Large intestine (tissue), 3 donors: ENCODE data around the gene ANO1. TPM values are rescaled to one million over a fixed set of nuclear protein-coding genes. Genes with fewer than 3 reads are reported as not detected.

Experiments
- DNase-seq, 2 donors: peaks; one replicate each; pipeline versions ENCODE4 v3.0.0 to v3.0.0-alpha.2; 2013
- H3K27ac ChIP-seq: one replicate; pipeline ENCODE4 v1.5.1; 2013; ENCODE audit warnings: low read length
- H3K27me3 ChIP-seq: 2 replicates; pipeline ENCODE4 v1.6.1; 2013; ENCODE audit warnings: low read length; ENCODE audit not compliant: control insufficient read depth, insufficient read depth
- H3K36me3 ChIP-seq: 2 replicates; pipeline ENCODE4 v1.6.1; 2013; ENCODE audit warnings: low read length; ENCODE audit not compliant: control insufficient read depth, insufficient read depth
- H3K4me1 ChIP-seq: one replicate; pipeline ENCODE4 v1.6.1; 2013; ENCODE audit warnings: low read length; ENCODE audit not compliant: control insufficient read depth, insufficient read depth
- H3K4me3 ChIP-seq: one replicate; pipeline ENCODE4 v1.5.1; 2013; ENCODE audit warnings: low read length
- H3K9me3 ChIP-seq: one replicate; pipeline ENCODE4 v1.6.1; 2013; ENCODE audit warnings: mild to moderate bottlenecking, low read depth, low read length, moderate library complexity; ENCODE audit not compliant: control insufficient read depth
- WGBS: methylation state at CpG from one replicate; pipeline ENCODE4 v1.1.5; 2013; ENCODE audit warnings: low lambda C conversion rate; ENCODE audit not compliant: insufficient coverage; 5-methylcytosine and 5-hydroxymethylcytosine counted together
- polyA plus RNA-seq: library from polyadenylated mRNA; unstranded; fragments of 120-200 nt; gene quantifications from one replicate; pipeline ENCODE4 v1.2.1, GENCODE V29; 2013

ANO1 gene
- polyA plus RNA-seq, 1 donor = 12.3 TPM

- WGBS = 80% methylated on average over 1 of the region's 25 CpGs
- Histone ChIP-seq H3K27ac (no peak overlapping the region), H3K4me1 (peaks cover 4% of the 10 kb centered on the region), H3K27me3 (peaks cover 34% of the 10 kb centered on the region), H3K4me3 (no peak overlapping the region), H3K9me3 (no peaks in the 10 kb centered on the region), H3K36me3 (no peaks in the 10 kb centered on the region)
- no peak for DNase-seq
Observed at GRCh38 chr11:70065318-70066135, 12.6 kb upstream of the ANO1 start.

DNA sequence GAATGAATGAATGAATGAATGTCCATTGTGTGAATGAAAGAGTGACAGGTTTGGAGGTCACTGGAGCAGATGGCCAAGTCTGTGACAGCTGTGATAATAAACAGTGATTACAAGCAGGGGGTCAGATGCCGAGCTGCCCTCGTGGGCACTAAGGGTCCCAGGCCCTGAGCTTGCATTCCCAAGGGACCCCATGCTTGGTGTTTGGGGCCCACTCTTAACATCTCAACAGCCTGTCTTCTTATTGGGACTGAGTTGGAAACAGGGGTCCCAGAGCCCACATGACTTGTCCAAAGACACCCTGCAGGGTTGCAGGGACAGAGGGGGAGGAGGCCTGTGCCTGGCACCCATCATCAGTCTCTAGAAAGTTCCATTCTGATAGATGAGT lies 12.0 kb upstream of the ANO1 start:
- WGBS = no CpG with 5 or more reads among the region's 2 CpGs
- H3K4me1 ChIP-seq = peaks cover 4% of the 10 kb centered on the region
- no peaks in the 10 kb centered on the region for H3K9me3 ChIP-seq
- no peak for DNase-seq
- H3K27me3 ChIP-seq = peaks cover 36% of the 10 kb centered on the region
- H3K4me3 ChIP-seq = no peak overlapping the region
- no peak overlapping the region for H3K27ac ChIP-seq
- no peaks in the 10 kb centered on the region for H3K36me3 ChIP-seq

DNA sequence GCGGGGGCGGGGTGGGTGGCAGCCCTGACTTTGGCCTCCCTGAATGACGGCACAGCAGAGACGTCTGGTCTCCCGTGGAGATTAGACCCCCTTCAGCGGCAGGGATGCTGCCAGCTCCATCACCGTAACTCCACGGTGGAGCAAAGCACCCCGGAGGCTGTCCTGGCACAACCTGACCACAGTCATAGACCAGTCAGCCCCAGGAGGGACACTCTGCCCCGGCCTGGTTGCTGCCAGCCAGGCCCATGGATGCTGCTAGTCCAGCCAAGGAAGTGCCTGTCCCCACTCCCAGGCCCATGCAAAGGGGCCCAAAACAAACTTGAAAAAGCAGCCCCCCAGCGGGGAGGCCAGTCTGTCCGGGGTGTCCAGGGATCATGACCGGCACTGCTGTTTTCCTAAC lies 11.5 kb upstream of the ANO1 start:
- no CpG with 5 or more reads among the region's 13 CpGs for WGBS
- no peak for DNase-seq
- H3K27me3 ChIP-seq = peaks cover 38% of the 10 kb centered on the region
- H3K4me1 ChIP-seq = peaks cover 4% of the 10 kb centered on the region
- H3K9me3 ChIP-seq = no peaks in the 10 kb centered on the region
- H3K4me3 ChIP-seq = no peak overlapping the region
- H3K36me3 ChIP-seq = no peaks in the 10 kb centered on the region
- H3K27ac ChIP-seq = no peak overlapping the region

DNA sequence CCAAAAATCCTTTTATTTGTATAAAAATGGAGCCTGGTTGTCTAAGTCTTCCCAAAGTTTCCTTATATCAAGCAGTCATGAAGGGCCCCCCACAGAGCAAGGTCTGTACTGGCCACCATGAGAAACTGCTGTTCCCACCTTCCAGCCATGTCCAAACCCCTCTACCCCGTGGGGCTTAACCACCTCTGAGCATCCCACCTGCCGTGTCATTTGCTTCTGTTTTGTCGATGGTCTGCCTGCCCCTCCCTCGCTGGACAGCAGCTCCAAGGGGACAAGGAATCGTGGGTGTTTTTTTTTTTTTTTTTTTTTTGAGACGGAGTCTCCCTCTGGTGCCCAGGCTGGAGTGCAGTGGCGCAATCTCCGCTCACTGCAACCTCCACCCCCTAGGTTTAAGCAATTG lies 11.1 kb upstream of the ANO1 start:
- WGBS = no CpG with 5 or more reads among the region's 8 CpGs
- no peak for DNase-seq

GRCh38 chr11:70067591-70068341 lies 10.4 kb upstream of the ANO1 start:
- DNase-seq = peak in 1 of 2 donors; percentile 41
- H3K4me3 ChIP-seq = no peak overlapping the region
- H3K4me1 ChIP-seq = peaks cover 5% of the 10 kb centered on the region
- peaks cover 48% of the 10 kb centered on the region for H3K27me3 ChIP-seq
- H3K9me3 ChIP-seq = no peaks in the 10 kb centered on the region
- H3K27ac ChIP-seq = no peak overlapping the region
- WGBS = no CpG with 5 or more reads among the region's 20 CpGs
- no peaks in the 10 kb centered on the region for H3K36me3 ChIP-seq

More for the DNA sequence above, 11.1 kb upstream of the ANO1 start:
- Histone ChIP-seq H3K27ac (no peak overlapping the region), H3K36me3 (no peaks in the 10 kb centered on the region), H3K9me3 (no peaks in the 10 kb centered on the region), H3K27me3 (peaks cover 40% of the 10 kb centered on the region), H3K4me1 (peaks cover 4% of the 10 kb centered on the region), H3K4me3 (no peak overlapping the region)

DNA sequence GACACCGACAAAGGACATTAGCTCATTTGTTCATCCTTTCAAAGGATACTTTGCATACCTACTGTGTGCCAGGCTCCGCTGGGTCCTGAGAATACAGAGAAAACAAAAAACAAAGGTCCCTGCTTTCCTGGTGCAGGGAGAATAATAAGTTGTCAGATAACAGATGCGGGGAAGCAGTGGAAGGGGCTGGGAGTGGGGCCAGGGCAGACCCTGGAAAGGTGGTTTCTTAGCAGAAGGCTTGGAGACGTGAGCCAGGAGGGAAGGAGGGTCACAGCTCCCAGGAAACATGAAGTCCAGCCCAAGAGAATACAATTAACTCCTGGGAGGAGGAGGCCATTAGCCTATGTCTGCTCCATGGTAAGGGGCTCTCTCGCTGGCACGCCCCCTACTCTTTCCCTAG lies 9.8 kb upstream of the ANO1 start:
- no peaks in the 10 kb centered on the region for H3K36me3 ChIP-seq
- no peak for DNase-seq
- no peaks in the 10 kb centered on the region for H3K9me3 ChIP-seq
- no CpG with 5 or more reads among the region's 6 CpGs for WGBS
- H3K4me3 ChIP-seq = no peak overlapping the region
- H3K4me1 ChIP-seq = peaks cover 6% of the 10 kb centered on the region
- H3K27ac ChIP-seq = no peak overlapping the region
- peaks cover 53% of the 10 kb centered on the region for H3K27me3 ChIP-seq

- H3K27me3 ChIP-seq = peaks cover 60% of the 10 kb centered on the region
- no peak overlapping the region for H3K27ac ChIP-seq
- no CpG with 5 or more reads among the region's 2 CpGs for WGBS
- no peaks in the 10 kb centered on the region for H3K36me3 ChIP-seq
- no peak overlapping the region for H3K4me3 ChIP-seq
- H3K4me1 ChIP-seq = peaks cover 6% of the 10 kb centered on the region
- H3K9me3 ChIP-seq = no peaks in the 10 kb centered on the region
- no peak for DNase-seq
Observed at GRCh38 chr11:70068950-70069349, 9.2 kb upstream of the ANO1 start.

- Histone ChIP-seq H3K27me3 (peaks cover 71% of the 10 kb centered on the region), H3K27ac (no peak overlapping the region), H3K4me1 (peaks cover 6% of the 10 kb centered on the region), H3K36me3 (no peaks in the 10 kb centered on the region), H3K9me3 (no peaks in the 10 kb centered on the region), H3K4me3 (no peak overlapping the region)
- WGBS = no CpG with 5 or more reads among the region's 9 CpGs
- no peak for DNase-seq
Observed at GRCh38 chr11:70070706-70071105, 7.4 kb upstream of the ANO1 start.

DNA sequence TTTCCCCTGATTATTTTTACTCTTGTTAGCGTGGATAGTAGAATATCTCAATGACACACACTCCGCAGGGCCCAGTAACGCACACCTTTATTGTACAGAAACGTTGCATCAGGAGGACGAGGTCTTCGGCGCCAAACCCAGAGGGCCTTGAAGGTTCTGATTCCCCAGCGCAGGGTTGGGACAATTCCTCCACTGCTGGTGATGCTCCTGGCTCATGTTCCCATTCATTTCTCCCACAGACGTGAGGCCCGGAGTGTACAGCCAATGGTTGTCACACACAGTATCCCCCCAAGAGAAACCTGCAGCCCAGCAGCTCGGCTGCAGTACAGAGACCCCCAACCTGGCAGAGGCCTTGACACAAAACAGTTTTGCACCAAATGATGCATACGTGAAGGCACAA lies 6.1 kb upstream of the ANO1 start:
- no peak overlapping the region for H3K4me3 ChIP-seq
- H3K27me3 ChIP-seq = peaks cover 81% of the 10 kb centered on the region
- no peak for DNase-seq
- no CpG with 5 or more reads among the region's 12 CpGs for WGBS
- H3K27ac ChIP-seq = no peak overlapping the region
- H3K36me3 ChIP-seq = no peaks in the 10 kb centered on the region
- H3K4me1 ChIP-seq = peaks cover 6% of the 10 kb centered on the region
- no peaks in the 10 kb centered on the region for H3K9me3 ChIP-seq

DNA sequence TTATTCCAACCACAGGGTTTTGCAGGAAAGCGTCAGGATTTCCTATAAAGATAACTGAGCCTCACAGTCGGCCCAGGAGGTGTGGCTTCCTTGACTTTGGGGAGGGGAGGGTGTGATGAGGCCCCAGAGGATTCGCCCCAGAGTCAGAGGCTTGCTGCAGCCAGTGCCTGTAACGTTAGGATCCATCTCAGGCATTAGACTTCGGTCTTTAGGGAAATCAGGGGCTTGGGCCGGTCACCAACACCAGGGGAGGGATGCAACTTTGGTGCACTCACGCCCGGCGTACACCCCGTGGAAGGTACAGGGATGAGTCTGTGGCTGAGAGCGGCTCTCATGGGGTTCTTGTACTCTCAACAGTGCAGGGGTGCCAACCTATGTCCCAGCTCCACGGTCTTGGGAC lies 5.7 kb upstream of the ANO1 start:
- Histone ChIP-seq H3K27me3 (peaks cover 86% of the 10 kb centered on the region), H3K27ac (no peak overlapping the region), H3K9me3 (no peaks in the 10 kb centered on the region), H3K4me1 (peaks cover 6% of the 10 kb centered on the region), H3K4me3 (no peak overlapping the region), H3K36me3 (no peaks in the 10 kb centered on the region)
- no CpG with 5 or more reads among the region's 12 CpGs for WGBS
- DNase-seq = no peak
